GM06990 (cell line): ENCODE results near the gene FBN2.

Source experiments
- DNase-seq: peaks from one replicate; pipeline ENCODE4 v3.0.0-alpha.2; 2011; ENCODE audit not compliant: insufficient read length; ENCODE audit errors: extremely low read depth
- H3K27me3 ChIP-seq: replicated peaks from 2 replicates; pipeline ENCODE4 v1.6.0; 2011; ENCODE audit warnings: low read length; ENCODE audit not compliant: control insufficient read depth, insufficient read depth
- H3K36me3 ChIP-seq: 2 replicates; pipeline ENCODE4 v1.5.1; 2011; ENCODE audit warnings: low read length; ENCODE audit not compliant: control insufficient read depth, insufficient read depth
- H3K4me3 ChIP-seq: replicated peaks from 2 replicates; pipeline ENCODE4 v1.5.1; 2011; ENCODE audit warnings: low read depth, mild to moderate bottlenecking, control low read depth, low read length
- CTCF ChIP-seq: IDR thresholded peaks from 2 replicates; pipeline ENCODE4 v1.5.1; 2011; ENCODE audit warnings: low read length, control low read depth, mild to moderate bottlenecking, inconsistent platforms; ENCODE audit not compliant: insufficient read depth, poor library complexity, severe bottlenecking

Gene FBN2

GRCh38 chr5:128304791-128305190 lies 233.3 kb downstream of the FBN2 start:
- no peak for DNase-seq
- no peak for TF ChIP-seq CTCF
- Histone ChIP-seq H3K27me3 (no peaks in the 10 kb centered on the region), H3K36me3 (no peaks in the 10 kb centered on the region), H3K4me3 (no peak overlapping the region)

- no peaks in the 10 kb centered on the region for H3K36me3 ChIP-seq
- no peaks in the 10 kb centered on the region for H3K27me3 ChIP-seq
- DNase-seq = no peak
- no peak overlapping the region for H3K4me3 ChIP-seq
- TF ChIP-seq CTCF = no peak
Measured at GRCh38 chr5:128304088-128304487, 234.0 kb downstream of the FBN2 start.

GRCh38 chr5:128303593-128303992 lies 234.5 kb downstream of the FBN2 start:
- Histone ChIP-seq H3K36me3 (no peaks in the 10 kb centered on the region), H3K4me3 (no peak overlapping the region), H3K27me3 (no peaks in the 10 kb centered on the region)
- TF ChIP-seq CTCF = no peak
- DNase-seq = no peak

- no peak overlapping the region for H3K4me3 ChIP-seq
- no peak for DNase-seq
- no peaks in the 10 kb centered on the region for H3K27me3 ChIP-seq
- no peak for TF ChIP-seq CTCF
- no peaks in the 10 kb centered on the region for H3K36me3 ChIP-seq
Measured at GRCh38 chr5:128300181-128300580, 237.9 kb downstream of the FBN2 start.

GRCh38 chr5:128290152-128290858 lies 247.7 kb downstream of the FBN2 start:
- Histone ChIP-seq H3K27me3 (no peaks in the 10 kb centered on the region; the same call in 1 of the 2 replicates), H3K36me3 (no peaks in the 10 kb centered on the region), H3K4me3 (no peak overlapping the region)
- no peak for TF ChIP-seq CTCF
- no peak for DNase-seq

GRCh38 chr5:128287740-128288139 lies 250.3 kb downstream of the FBN2 start:
- no peak for DNase-seq
- TF ChIP-seq CTCF = no peak
- no peak overlapping the region for H3K4me3 ChIP-seq
- H3K36me3 ChIP-seq = no peaks in the 10 kb centered on the region
- H3K27me3 ChIP-seq = no peaks in the 10 kb centered on the region; the same call in 1 of the 2 replicates
